ENCODE data around the gene NRG2. TPM values are rescaled to one million over a fixed set of nuclear protein-coding genes. Genes with fewer than 3 reads are reported as not detected.
A peak's percentile ranks its signal among the peaks of the same experiment; 100 is the strongest.

The NRG2 gene
- total and polyA plus RNA-seq, 2 of the 4 experiments (the other 2 are of a cell fraction): 0.18 TPM; not detected in 1

DNA sequence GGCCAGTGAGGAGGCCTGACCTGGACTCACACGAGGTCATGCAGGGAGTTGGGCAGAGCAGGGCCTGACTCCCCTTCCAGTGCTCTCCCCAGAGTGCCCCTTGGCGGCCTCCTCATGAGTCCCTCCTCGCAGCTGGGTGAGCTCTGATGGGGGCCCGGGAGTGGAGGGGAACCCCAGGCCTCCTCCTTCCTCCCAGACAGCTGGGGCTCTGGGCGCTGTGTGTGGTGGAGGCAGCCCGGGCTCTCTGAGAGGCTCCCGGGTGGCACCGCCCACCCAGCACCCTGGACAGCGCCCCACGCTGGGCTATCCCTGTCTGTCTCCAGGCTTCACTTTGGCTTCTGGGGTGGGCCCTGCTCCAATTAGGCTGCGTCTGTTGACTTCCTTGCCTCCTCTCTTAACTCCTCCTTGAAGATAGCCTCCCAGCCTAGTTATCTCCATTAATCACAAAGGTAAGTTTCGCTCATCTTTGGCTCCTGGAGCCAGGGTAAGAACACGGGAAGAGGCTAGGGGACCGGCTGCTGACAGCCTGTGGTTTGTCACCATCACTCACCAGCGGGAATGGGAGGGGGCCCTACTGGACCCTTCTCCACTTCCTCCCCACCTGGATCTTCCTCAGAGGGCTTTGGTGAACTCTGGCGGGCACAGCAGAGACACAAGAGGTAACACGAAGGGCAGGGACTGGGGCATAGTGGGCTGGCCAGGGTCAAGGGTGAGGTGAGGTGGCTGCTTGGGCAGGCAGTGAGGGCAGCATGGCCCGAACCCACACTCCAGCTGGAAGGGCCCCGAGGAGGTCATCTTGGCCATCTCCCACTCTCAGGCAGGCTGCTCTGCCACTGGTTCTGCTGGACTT, 234.4 kb downstream of the NRG2 start:
- CTCF ChIA-PET: no interaction called here
- peak; percentile 97 for ATAC-seq (ENCODE audit: low read depth)
- H2AK9ac ChIP-seq (replicated peaks; ENCODE audit: low read depth, low read length, poor library complexity): no peak overlapping the region

More for the DNA sequence above, 234.4 kb downstream of the NRG2 start:
- H4K20me1 ChIP-seq (ENCODE audit: insufficient read depth, low read length): no peaks in the 10 kb centered on the region
- H3K79me1 ChIP-seq (ENCODE audit: low read depth in 1 of 2, low read length in 2 of 2): no peaks in the 10 kb centered on the region
- no peaks in the 10 kb centered on the region for H3K9me3 ChIP-seq (ENCODE audit: control insufficient read depth, insufficient read depth, low read length)
- TF ChIP-seq CHD1 (IDR thresholded peaks at IDR 0.05; ENCODE audit: low read depth, low read length): no peak
- TF ChIP-seq MAZ (IDR thresholded peaks at IDR 0.05; ENCODE audit: borderline replicate concordance, low read depth, low read length): peak; percentile 36; the same call in 1 of the 2 replicates
- TF ChIP-seq CEBPB (IDR thresholded peaks at IDR 0.05; ENCODE audit: low read depth, low read length): no peak
- H4K91ac ChIP-seq (ENCODE audit: insufficient read depth, low read depth, low read length): no peak overlapping the region
- H3K27ac ChIP-seq (ENCODE audit: insufficient read depth, low read length): no peak overlapping the region
- H3K14ac ChIP-seq (replicated peaks; ENCODE audit: low read depth, low read length): no peak overlapping the region
- dilution Hi-C loops (cut with HindIII; ENCODE audit: low sequenced_read_pairs, unreplicated experiment): no loop called here
- H3K23ac ChIP-seq (ENCODE audit: low read depth, low read length): no peak overlapping the region
- no peak overlapping the region for H4K5ac ChIP-seq (ENCODE audit: low read depth, low read length)
- peaks cover 2% of the 10 kb centered on the region; the same call in 1 of the 2 replicates for H3K9me1 ChIP-seq (ENCODE audit: insufficient read depth, low read length)
- no peak overlapping the region for H2BK5ac ChIP-seq (ENCODE audit: low read depth, low read length, poor library complexity, severe bottlenecking)
- no peak overlapping the region for H3K9ac ChIP-seq (ENCODE audit: low read depth, low read length)
- H2AK5ac ChIP-seq (ENCODE audit: low read depth, low read length): no peak overlapping the region
- no peak overlapping the region for H3K56ac ChIP-seq (ENCODE audit: extremely low read depth, insufficient read depth, low read length)
- no peak overlapping the region for H2BK120ac ChIP-seq (ENCODE audit: low read depth, low read length)
- 0% methylated on average over 1 of the region's 19 CpGs; no CpG with 5 or more reads in 1 of the 2 experiments for WGBS, 2 experiments (ENCODE audit: extremely low coverage in 2 of 2, insufficient read length in 1 of 2)
- no peaks in the 10 kb centered on the region for H3K4me1 ChIP-seq (ENCODE audit: control insufficient read depth, insufficient read depth, low read length)
- H4K8ac ChIP-seq (ENCODE audit: low read depth in 2 of 2, low read length in 2 of 2): no peak overlapping the region
- no peak overlapping the region for H2BK20ac ChIP-seq (ENCODE audit: low read depth, low read length)
- DNase-seq: peak; percentile 24
- BruUV-seq (replicated peaks): no TSS peak
- no peak overlapping the region for H2AFZ ChIP-seq (replicated peaks; ENCODE audit: low read length, poor library complexity)
- no peak overlapping the region for H2BK15ac ChIP-seq (ENCODE audit: low read depth, low read length)
- no peak overlapping the region for H3K4ac ChIP-seq (ENCODE audit: low read depth, low read length)
- intact Hi-C loops (cut with micrococcal nuclease): loop anchor here (5.0 kb wide), 1 partner anchor 34 kb away; no protein-coding TSS in a partner anchor
- H3K36me3 ChIP-seq (ENCODE audit: control insufficient read depth, insufficient read depth, low read length): no peaks in the 10 kb centered on the region
- no peak overlapping the region for H3K4me3 ChIP-seq (ENCODE audit: insufficient read depth, low read depth, low read length)
- no peak overlapping the region for H3K4me2 ChIP-seq (ENCODE audit: low read depth, low read length)
- POLR2A ChIA-PET (ENCODE audit: unreplicated experiment): no interaction called here
- no peak overlapping the region for H3K18ac ChIP-seq (ENCODE audit: low read depth, low read length)
- peaks cover 40% of the 10 kb centered on the region for H3K27me3 ChIP-seq (ENCODE audit: control insufficient read depth, insufficient read depth, low read length)
- in situ Hi-C loops (cut with MboI; ENCODE audit: low sequenced_read_pairs): no loop called here

Measured in IMR-90 (cell line).